Body of pancreas (tissue), 4 donors: ENCODE data around the gene NLRP1.

ENCODE experiments used
- CTCF ChIP-seq, 7 experiments: fragments of 450-650 bp in 4 of 7; fragments of 200-600 bp in 3 of 7; sonication (generic) in 3 of 7; IDR thresholded peaks; one replicate each; pipeline ENCODE4 v1.5.1; 2016 to 2019; ENCODE audit warnings: antibody characterized with exemption in 7 of 7
- POLR2A ChIP-seq, 3 donors: fragments of 450-650 bp; IDR thresholded peaks; one replicate each; pipeline ENCODE4 v1.6.1; 2016; ENCODE audit warnings: antibody characterized with exemption in 3 of 3, mild to moderate bottlenecking in 2 of 3

GRCh38 chr17:5532581-5532980, 51.7 kb downstream of the NLRP1 start:
- TF ChIP-seq CTCF (IDR thresholded peaks at IDR 0.05), result no peak
- no peak for TF ChIP-seq POLR2A (IDR thresholded peaks at IDR 0.05)
